Neural progenitor cell (in vitro differentiated cells): ENCODE measurements around the gene DROSHA. TPM values are rescaled to one million over a fixed set of nuclear protein-coding genes. Genes with fewer than 3 reads are reported as not detected.

ENCODE experiments used
- DNase-seq: peaks from one replicate; pipeline ENCODE4 v3.0.0-alpha.2; 2016; ENCODE audit warnings: low spot score
- H2AFZ ChIP-seq: fragments of 200-600 bp; sonication (generic); replicated peaks from 2 replicates; pipeline ENCODE4 v1.6.1; 2016; ENCODE audit warnings: antibody characterized with exemption
- H3F3A ChIP-seq: fragments of 200-600 bp; sonication (generic); 2 replicates; pipeline ENCODE4 v1.6.1; 2016; ENCODE audit warnings: antibody characterized with exemption, low read depth
- H3K27ac ChIP-seq: fragments of 200-600 bp; sonication (generic); 2 replicates; pipeline ENCODE4 v1.5.1; 2016; ENCODE audit warnings: mild to moderate bottlenecking
- H3K27me3 ChIP-seq: fragments of 200-600 bp; sonication (generic); 2 replicates; pipeline ENCODE4 v1.6.1; 2016; ENCODE audit warnings: mild to moderate bottlenecking, moderate library complexity
- H3K36me3 ChIP-seq: fragments of 200-600 bp; sonication (generic); 2 replicates; pipeline ENCODE4 v1.5.1; 2016
- H3K4me1 ChIP-seq: fragments of 200-600 bp; sonication (generic); 2 replicates; pipeline ENCODE4 v1.6.1; 2016; ENCODE audit warnings: mixed run types
- H3K4me2 ChIP-seq: fragments of 200-600 bp; sonication (generic); 2 replicates; pipeline ENCODE4 v1.6.1; 2016
- H3K4me3 ChIP-seq: fragments of 200-600 bp; sonication (generic); 2 replicates; pipeline ENCODE4 v1.5.1; 2016
- H3K79me2 ChIP-seq: fragments of 200-600 bp; sonication (generic); 2 replicates; pipeline ENCODE4 v1.6.1; 2016; ENCODE audit warnings: low read depth
- H3K9ac ChIP-seq: fragments of 200-600 bp; sonication (generic); 2 replicates; pipeline ENCODE4 v1.6.1; 2016
- H3K9me3 ChIP-seq: fragments of 200-600 bp; sonication (generic); 2 replicates; pipeline ENCODE4 v1.5.1; 2016; ENCODE audit warnings: low read depth
- H4K20me1 ChIP-seq: fragments of 200-600 bp; sonication (generic); 2 replicates; pipeline ENCODE4 v1.6.1; 2016; ENCODE audit warnings: low read depth
- H3K27ac Mint-ChIP-seq: 3 replicates; pipeline ENCODE4 v1.8.0; 2021; ENCODE audit warnings: mixed read lengths
- H3K27me3 Mint-ChIP-seq: 2 replicates; pipeline ENCODE4 v1.8.0; 2022; ENCODE audit warnings: low read depth, mild to moderate bottlenecking, inconsistent platforms, moderate library complexity, mixed read lengths; ENCODE audit not compliant: insufficient read depth
- H3K36me3 Mint-ChIP-seq: 3 replicates; pipeline ENCODE4 v1.8.0; 2021; ENCODE audit warnings: mixed read lengths
- H3K4me1 Mint-ChIP-seq: 3 replicates; pipeline ENCODE4 v1.8.0; 2021; ENCODE audit warnings: mixed read lengths
- H3K4me3 Mint-ChIP-seq: 3 replicates; pipeline ENCODE4 v1.8.0; 2021; ENCODE audit warnings: mild to moderate bottlenecking, moderate library complexity, mixed read lengths
- H3K9me3 Mint-ChIP-seq: 3 replicates; pipeline ENCODE4 v1.8.0; 2020; ENCODE audit warnings: mixed read lengths
- CTCF ChIP-seq: fragments of 200-600 bp; sonication (generic); IDR thresholded peaks from 2 replicates; pipeline ENCODE4 v1.5.1; 2017; ENCODE audit warnings: antibody characterized with exemption, mild to moderate bottlenecking
- EZH2 ChIP-seq: fragments of 200-600 bp; sonication (generic); IDR thresholded peaks from 2 replicates; pipeline ENCODE4 v1.6.1; 2017; ENCODE audit warnings: antibody characterized with exemption, mild to moderate bottlenecking, moderate library complexity
- EZH2phosphoT487 ChIP-seq: fragments of 200-600 bp; sonication (generic); IDR thresholded peaks from 2 replicates; pipeline ENCODE4 v1.6.1; 2017; ENCODE audit warnings: antibody characterized with exemption
- total RNA-seq: library from RNA; depleted of rRNA; stranded (reverse); fragments of >200 nt; gene quantifications from 2 replicates; pipeline ENCODE4 v1.2.3, GENCODE V29; 2015; ENCODE audit warnings: low replicate concordance

DROSHA gene
- total RNA-seq, 1 donor from 2014 or later, result 80.3 TPM

DNA sequence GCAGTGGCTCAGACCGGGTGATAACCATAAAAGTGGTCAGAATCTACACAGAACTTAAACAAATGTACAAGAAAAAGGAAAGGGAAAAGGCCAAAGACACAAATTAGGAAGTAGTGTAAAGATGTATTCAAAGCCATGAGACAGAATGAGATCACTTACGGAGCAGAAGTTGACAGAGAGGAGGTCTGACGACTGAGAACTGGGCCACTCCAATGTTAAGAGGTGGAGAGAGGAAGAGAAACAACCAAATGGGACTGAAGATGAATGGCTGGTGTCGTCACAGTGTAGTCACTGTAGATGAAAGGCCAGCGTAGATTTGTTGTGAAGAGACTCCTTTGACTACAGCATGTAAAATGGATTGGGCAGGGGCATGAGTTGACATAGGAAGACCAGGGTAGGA is 114.4 kb downstream of the DROSHA start:
- Histone ChIP-seq H2AFZ (no peak overlapping the region), H3K36me3 (peaks cover 25% of the 10 kb centered on the region), H3K9ac (no peak overlapping the region), H3K4me1 (peaks cover 22% of the 10 kb centered on the region), H3K27ac (no peak overlapping the region), H4K20me1 (no peaks in the 10 kb centered on the region), H3F3A (peaks cover 20% of the 10 kb centered on the region), H3K9me3 (no peaks in the 10 kb centered on the region), H3K27me3 (no peaks in the 10 kb centered on the region), H3K4me3 (no peak overlapping the region), H3K4me2 (no peak overlapping the region), H3K79me2 (no peaks in the 10 kb centered on the region)
- TF ChIP-seq EZH2, result no peak
- TF ChIP-seq EZH2phosphoT487, result no peak
- no peak for TF ChIP-seq CTCF
- no peak for DNase-seq
- Mint-ChIP-seq H3K9me3 (no peaks in the 10 kb centered on the region), H3K4me3 (no peak overlapping the region), H3K4me1 (no peaks in the 10 kb centered on the region), H3K27me3 (no peaks in the 10 kb centered on the region), H3K27ac (no peak overlapping the region), H3K36me3 (peaks cover 12% of the 10 kb centered on the region)

- Histone ChIP-seq H3K4me3 (no peak overlapping the region), H3F3A (peaks cover 20% of the 10 kb centered on the region), H3K4me2 (peak overlapping the region; percentile 45), H3K79me2 (no peaks in the 10 kb centered on the region), H3K36me3 (peaks cover 24% of the 10 kb centered on the region), H3K9ac (no peak overlapping the region), H3K9me3 (no peaks in the 10 kb centered on the region), H3K27me3 (no peaks in the 10 kb centered on the region), H3K27ac (peak overlapping the region; percentile 81), H2AFZ (no peak overlapping the region), H3K4me1 (peaks cover 22% of the 10 kb centered on the region), H4K20me1 (no peaks in the 10 kb centered on the region)
- peaks cover 2% of the 10 kb centered on the region for H3K4me1 Mint-ChIP-seq
- DNase-seq, result peak; percentile 19
- H3K27me3 Mint-ChIP-seq, result no peaks in the 10 kb centered on the region
- no peak overlapping the region for H3K27ac Mint-ChIP-seq
- H3K9me3 Mint-ChIP-seq, result no peaks in the 10 kb centered on the region
- H3K4me3 Mint-ChIP-seq, result no peak overlapping the region
- peaks cover 11% of the 10 kb centered on the region for H3K36me3 Mint-ChIP-seq
- no peak for TF ChIP-seq CTCF
- no peak for TF ChIP-seq EZH2phosphoT487
- no peak for TF ChIP-seq EZH2
Observed at GRCh38 chr5:31416547-31416946, 115.3 kb downstream of the DROSHA start.

DNA sequence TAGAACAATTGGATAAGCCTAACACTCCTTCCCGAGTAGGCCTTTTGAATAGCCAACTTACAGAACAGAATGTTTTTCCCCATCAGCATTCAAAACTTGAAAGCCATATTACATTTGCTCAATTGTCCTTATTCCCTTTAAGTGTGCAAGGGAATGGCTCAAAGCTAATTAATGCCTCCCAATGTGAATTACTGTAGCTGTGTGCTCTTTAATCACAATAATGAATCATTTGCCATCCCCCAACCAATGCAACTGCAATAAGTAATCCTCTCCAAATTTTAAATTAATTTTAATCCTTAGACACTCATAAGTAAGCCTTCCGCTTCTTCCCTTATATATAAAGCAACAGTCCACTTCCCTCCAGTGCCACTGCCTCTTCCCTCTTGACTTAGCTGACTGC is 115.9 kb downstream of the DROSHA start:
- Histone ChIP-seq H3K4me3 (no peak overlapping the region), H3K4me1 (peaks cover 22% of the 10 kb centered on the region), H4K20me1 (no peaks in the 10 kb centered on the region), H3K27ac (peak overlapping the region; percentile 81), H3K4me2 (peak overlapping the region; percentile 45), H3K27me3 (no peaks in the 10 kb centered on the region), H2AFZ (no peak overlapping the region), H3K79me2 (no peaks in the 10 kb centered on the region), H3K9ac (no peak overlapping the region), H3K9me3 (no peaks in the 10 kb centered on the region), H3K36me3 (peaks cover 18% of the 10 kb centered on the region), H3F3A (peaks cover 20% of the 10 kb centered on the region)
- TF ChIP-seq CTCF (no peak), EZH2phosphoT487 (no peak), EZH2 (no peak)
- H3K27ac Mint-ChIP-seq, result no peak overlapping the region
- H3K4me1 Mint-ChIP-seq, result peaks cover 2% of the 10 kb centered on the region
- no peaks in the 10 kb centered on the region for H3K27me3 Mint-ChIP-seq
- DNase-seq, result no peak
- no peak overlapping the region for H3K4me3 Mint-ChIP-seq
- H3K36me3 Mint-ChIP-seq, result peaks cover 6% of the 10 kb centered on the region
- no peaks in the 10 kb centered on the region for H3K9me3 Mint-ChIP-seq
